Astrocyte (in vitro differentiated cells and primary cell): ENCODE measurements around the gene SLC5A3. TPM values are rescaled to one million over a fixed set of nuclear protein-coding genes. Genes with fewer than 3 reads are reported as not detected.

Source experiments
- DNase-seq: peaks from one replicate; pipeline ENCODE4 v3.0.0-alpha.2; 2010; ENCODE audit warnings: low read depth
- FAIRE-seq: peaks from 2 replicates; lab custom pipeline; 2011; peaks lifted over from hg19 to GRCh38; lab: Jason Lieb, UNC
- H2AFZ ChIP-seq: 2 replicates; pipeline ENCODE4 v1.6.0; 2012; ENCODE audit warnings: low read depth, low read length, inconsistent platforms
- H3K27ac ChIP-seq: 2 replicates; pipeline ENCODE4 v1.5.1; 2011; ENCODE audit warnings: low read depth, low read length, inconsistent platforms
- H3K27me3 ChIP-seq: 2 replicates; pipeline ENCODE4 v1.6.0; 2011; ENCODE audit warnings: low read length, inconsistent platforms; ENCODE audit not compliant: insufficient read depth
- H3K36me3 ChIP-seq: 2 replicates; pipeline ENCODE4 v1.5.1; 2011; ENCODE audit warnings: low read length, inconsistent platforms; ENCODE audit not compliant: insufficient read depth
- H3K4me1 ChIP-seq: 2 replicates; pipeline ENCODE4 v1.5.1; 2011; ENCODE audit warnings: low read length, inconsistent platforms; ENCODE audit not compliant: insufficient read depth
- H3K4me2 ChIP-seq: 2 replicates; pipeline ENCODE4 v1.6.0; 2012; ENCODE audit warnings: low read length, inconsistent platforms
- H3K4me3 ChIP-seq: 2 replicates; pipeline ENCODE4 v1.5.1; 2011; ENCODE audit warnings: low read depth, mild to moderate bottlenecking, low read length, inconsistent platforms; ENCODE audit not compliant: insufficient read depth
- H3K79me2 ChIP-seq: 2 replicates; pipeline ENCODE4 v1.6.0; 2012; ENCODE audit warnings: mild to moderate bottlenecking, low read length, inconsistent platforms; ENCODE audit not compliant: insufficient read depth
- H3K9ac ChIP-seq: 2 replicates; pipeline ENCODE4 v1.6.0; 2012; ENCODE audit warnings: mild to moderate bottlenecking, low read length, inconsistent platforms
- H3K9me3 ChIP-seq: 2 replicates; pipeline ENCODE4 v1.5.1; 2012; ENCODE audit warnings: low read depth, mild to moderate bottlenecking, low read length, inconsistent platforms; ENCODE audit not compliant: insufficient read depth
- H4K20me1 ChIP-seq: 2 replicates; pipeline ENCODE4 v1.6.0; 2012; ENCODE audit warnings: low read length, inconsistent platforms; ENCODE audit not compliant: insufficient read depth
- H3K27ac Mint-ChIP-seq: one replicate; pipeline ENCODE4 v1.8.0; 2021; ENCODE audit warnings: mild to moderate bottlenecking, mixed read lengths; ENCODE audit not compliant: unreplicated experiment
- H3K27me3 Mint-ChIP-seq: one replicate; pipeline ENCODE4 v1.8.0; 2021; ENCODE audit warnings: low read depth, mixed read lengths; ENCODE audit not compliant: unreplicated experiment
- H3K36me3 Mint-ChIP-seq: one replicate; pipeline ENCODE4 v1.8.0; 2021; ENCODE audit warnings: low read depth, mixed read lengths; ENCODE audit not compliant: unreplicated experiment
- H3K4me1 Mint-ChIP-seq: one replicate; pipeline ENCODE4 v1.8.0; 2021; ENCODE audit warnings: low read depth, mixed read lengths; ENCODE audit not compliant: unreplicated experiment
- H3K4me3 Mint-ChIP-seq: one replicate; pipeline ENCODE4 v1.8.0; 2021; ENCODE audit warnings: mild to moderate bottlenecking, moderate library complexity, mixed read lengths; ENCODE audit not compliant: unreplicated experiment
- H3K9me3 Mint-ChIP-seq: one replicate; pipeline ENCODE4 v1.8.0; 2021; ENCODE audit warnings: mild to moderate bottlenecking, mixed read lengths; ENCODE audit not compliant: unreplicated experiment
- CTCF ChIP-seq: IDR thresholded peaks from 2 replicates; pipeline ENCODE4 v1.5.1; 2011; ENCODE audit warnings: low read depth, mild to moderate bottlenecking, inconsistent platforms, low read length, moderate library complexity; ENCODE audit not compliant: insufficient read depth
- EZH2 ChIP-seq: IDR thresholded peaks from 2 replicates; pipeline ENCODE4 v1.6.1; 2012; ENCODE audit warnings: mild to moderate bottlenecking, low read length, inconsistent platforms; ENCODE audit not compliant: insufficient read depth
- total RNA-seq: library from RNA; stranded (reverse); gene quantifications from 2 replicates; pipeline ENCODE4 v1.2.1, GENCODE V29; 2021

Gene SLC5A3
- total RNA-seq, 1 donor from 2014 or later: 22.1 TPM

- H3K4me3 ChIP-seq: no peak overlapping the region
- peaks cover 6% of the 10 kb centered on the region for H3K36me3 Mint-ChIP-seq
- TF ChIP-seq EZH2: no peak
- TF ChIP-seq CTCF: no peak
- no peaks in the 10 kb centered on the region for H3K27me3 ChIP-seq
- H2AFZ ChIP-seq: no peak overlapping the region
- peaks cover 7% of the 10 kb centered on the region for H3K4me1 Mint-ChIP-seq
- peaks cover 91% of the 10 kb centered on the region for H3K79me2 ChIP-seq
- H3K4me3 Mint-ChIP-seq: no peak overlapping the region
- H3K27ac Mint-ChIP-seq: no peak overlapping the region
- H3K36me3 ChIP-seq: peaks cover 16% of the 10 kb centered on the region
- no peaks in the 10 kb centered on the region for H3K9me3 Mint-ChIP-seq
- DNase-seq: no peak
- H3K9me3 ChIP-seq: no peaks in the 10 kb centered on the region
- H3K27me3 Mint-ChIP-seq: no peaks in the 10 kb centered on the region
- no peak for FAIRE-seq
- no peak overlapping the region for H3K9ac ChIP-seq
- no peaks in the 10 kb centered on the region for H3K4me1 ChIP-seq
- no peak overlapping the region for H3K27ac ChIP-seq
- H4K20me1 ChIP-seq: peaks cover 37% of the 10 kb centered on the region
- no peak overlapping the region for H3K4me2 ChIP-seq
Measured at GRCh38 chr21:34097442-34097841, 24.1 kb downstream of the SLC5A3 start.

- H3K27ac ChIP-seq: no peak overlapping the region
- H4K20me1 ChIP-seq: peaks cover 37% of the 10 kb centered on the region
- H3K27ac Mint-ChIP-seq: no peak overlapping the region
- H3K9me3 Mint-ChIP-seq: no peaks in the 10 kb centered on the region
- H3K4me3 ChIP-seq: no peak overlapping the region
- H3K27me3 ChIP-seq: no peaks in the 10 kb centered on the region
- H3K9me3 ChIP-seq: no peaks in the 10 kb centered on the region
- DNase-seq (no peak), FAIRE-seq (no peak)
- H3K4me3 Mint-ChIP-seq: no peak overlapping the region
- H3K36me3 Mint-ChIP-seq: peaks cover 6% of the 10 kb centered on the region
- H2AFZ ChIP-seq: no peak overlapping the region
- peaks cover 6% of the 10 kb centered on the region for H3K4me1 Mint-ChIP-seq
- no peak overlapping the region for H3K4me2 ChIP-seq
- no peaks in the 10 kb centered on the region for H3K4me1 ChIP-seq
- no peaks in the 10 kb centered on the region for H3K27me3 Mint-ChIP-seq
- TF ChIP-seq CTCF (no peak), EZH2 (no peak)
- H3K36me3 ChIP-seq: peaks cover 10% of the 10 kb centered on the region
- H3K9ac ChIP-seq: no peak overlapping the region
- H3K79me2 ChIP-seq: peaks cover 83% of the 10 kb centered on the region
Measured at GRCh38 chr21:34100337-34100736, 27.0 kb downstream of the SLC5A3 start.

- DNase-seq: no peak
- Mint-ChIP-seq H3K27me3 (no peaks in the 10 kb centered on the region), H3K27ac (peak overlapping the region; percentile 19), H3K4me1 (peaks cover 10% of the 10 kb centered on the region), H3K4me3 (no peak overlapping the region), H3K9me3 (no peaks in the 10 kb centered on the region), H3K36me3 (peaks cover 5% of the 10 kb centered on the region)
- Histone ChIP-seq H3K36me3 (peaks cover 6% of the 10 kb centered on the region), H3K4me3 (no peak overlapping the region), H3K79me2 (peaks cover 78% of the 10 kb centered on the region), H3K4me2 (no peak overlapping the region), H2AFZ (no peak overlapping the region), H4K20me1 (peaks cover 37% of the 10 kb centered on the region), H3K4me1 (no peaks in the 10 kb centered on the region), H3K27me3 (no peaks in the 10 kb centered on the region), H3K9me3 (no peaks in the 10 kb centered on the region), H3K27ac (no peak overlapping the region), H3K9ac (no peak overlapping the region)
- no peak for FAIRE-seq
- no peak for TF ChIP-seq EZH2
- no peak for TF ChIP-seq CTCF
Measured at GRCh38 chr21:34100790-34101189, 27.4 kb downstream of the SLC5A3 start.
